Activated T-helper 17 cell treated with anti-CD3 and anti-CD28 coated beads, Interleukin-2, amount 50 U/mL, for 72 hours (primary cell): ENCODE results near the gene NOXO1. TPM values are rescaled to one million over a fixed set of nuclear protein-coding genes. Genes with fewer than 3 reads are reported as not detected.

Source experiments
- total RNA-seq, 2 donors: library from RNA; stranded (reverse); gene quantifications; one replicate each; pipeline ENCODE4 v1.2.3, GENCODE V29; 2022

The NOXO1 gene
- total RNA-seq, 2 donors from 2014 or later, result 1.0 TPM; not detected in 1

Other genes starting within 250 kb of the NOXO1 start
- 10 to 100 TPM; 39.3 to 39.9 TPM for gene NME3, start 209.9 kb downstream of the NOXO1 start, total RNA-seq
- 10 to 100 TPM; 37.6 to 39.6 TPM for gene EME2, start 208.7 kb downstream of the NOXO1 start, total RNA-seq
- gene MRPS34, start 208.3 kb downstream of the NOXO1 start, total RNA-seq, result 100 to 1,000 TPM in 1 of 2 donors, 10 to 100 TPM in 1; 80.8 to 190 TPM
- gene SPSB3, start 198.9 kb downstream of the NOXO1 start, total RNA-seq, result 10 to 100 TPM; 20.3 to 21.1 TPM
- 10 to 100 TPM; 32.6 to 58.8 TPM for gene NUBP2, start 198.5 kb downstream of the NOXO1 start, total RNA-seq
- under 1 TPM; 0.13 to 0.15 TPM for gene IGFALS, start 187.8 kb downstream of the NOXO1 start, total RNA-seq
- gene HAGH, start 154.6 kb downstream of the NOXO1 start, total RNA-seq, result 10 to 100 TPM; 40.9 to 42.0 TPM
- 10 to 100 TPM; 19.2 to 19.3 TPM for gene FAHD1, start 154.3 kb downstream of the NOXO1 start, total RNA-seq
- gene MEIOB, start 109.3 kb downstream of the NOXO1 start, total RNA-seq, result under 1 TPM in 1 of 2 donors, not detected in 1; 0.79 TPM
- not detected for gene HS3ST6, start 63.1 kb downstream of the NOXO1 start, total RNA-seq
- 10 to 100 TPM; 31.5 to 34.3 TPM for gene MSRB1, start 38.3 kb downstream of the NOXO1 start, total RNA-seq
- gene RPL3L, start 26.8 kb downstream of the NOXO1 start, total RNA-seq, result under 1 TPM in 1 of 2 donors, not detected in 1; 0.37 TPM
- gene NDUFB10, start 21.9 kb downstream of the NOXO1 start, total RNA-seq, result 100 to 1,000 TPM in 1 of 2 donors, 10 to 100 TPM in 1; 65.3 to 122 TPM
- 1,000 to 10,000 TPM; 4,570 to 4,579 TPM for gene RPS2, start 16.6 kb downstream of the NOXO1 start, total RNA-seq
- gene RNF151, start 14.6 kb downstream of the NOXO1 start, total RNA-seq, result under 1 TPM in 1 of 2 donors, not detected in 1; 0.32 TPM
- gene TBL3, start 9.4 kb downstream of the NOXO1 start, total RNA-seq, result 10 to 100 TPM; 23.0 to 37.3 TPM
- 10 to 100 TPM; 12.4 to 28.5 TPM for gene GFER, start 2.7 kb upstream of the NOXO1 start, total RNA-seq
- 1 to 10 TPM; 5.9 to 7.9 TPM for gene SYNGR3, start 8.5 kb upstream of the NOXO1 start, total RNA-seq
- 10 to 100 TPM; 41.2 to 79.6 TPM for gene ZNF598, start 28.4 kb upstream of the NOXO1 start, total RNA-seq
- gene NPW, start 38.3 kb upstream of the NOXO1 start, total RNA-seq, result 1 to 10 TPM in 1 of 2 donors, not detected in 1; 2.8 TPM
- 1 to 10 TPM in 1 of 2 donors, under 1 TPM in 1; 0.21 to 2.9 TPM for gene NHERF2, start 45.4 kb upstream of the NOXO1 start, total RNA-seq
- 10 to 100 TPM; 13.2 to 37.6 TPM for gene NTHL1, start 66.4 kb upstream of the NOXO1 start, total RNA-seq
- gene TSC2, start 66.5 kb upstream of the NOXO1 start, total RNA-seq, result 10 to 100 TPM; 79.3 to 83.7 TPM
- 100 to 1,000 TPM in 1 of 2 donors, 10 to 100 TPM in 1; 71.8 to 122 TPM for gene PKD1, start 154.4 kb upstream of the NOXO1 start, total RNA-seq
- gene RAB26, start 167.2 kb upstream of the NOXO1 start, total RNA-seq, result under 1 TPM; 0.28 to 0.34 TPM
- 10 to 100 TPM; 49.8 to 80.1 TPM for gene TRAF7, start 174.3 kb upstream of the NOXO1 start, total RNA-seq
- gene CASKIN1, start 215.1 kb upstream of the NOXO1 start, total RNA-seq, result 1 to 10 TPM in 1 of 2 donors, under 1 TPM in 1; 0.78 to 6.6 TPM
- 10 to 100 TPM; 33.4 to 48.8 TPM for gene MLST8, start 224.0 kb upstream of the NOXO1 start, total RNA-seq
- 1 to 10 TPM; 6.9 to 8.9 TPM for gene BRICD5, start 229.4 kb upstream of the NOXO1 start, total RNA-seq
- gene PGP, start 233.4 kb upstream of the NOXO1 start, total RNA-seq, result 10 to 100 TPM; 11.6 to 21.6 TPM
- gene E4F1, start 242.1 kb upstream of the NOXO1 start, total RNA-seq, result 10 to 100 TPM; 20.1 to 22.8 TPM